HG02840 (cell line): ENCODE measurements around the gene PRRX2.

ENCODE experiments used
- ATAC-seq: cut with Tn5 transposase; IDR thresholded peaks from one replicate; pipeline ENCODE4 v1.9.1; 2021; ENCODE audit warnings: mild to moderate bottlenecking, moderate library complexity, moderate number of reproducible peaks; ENCODE audit not compliant: unreplicated experiment, low FRiP score

Gene PRRX2

GRCh38 chr9:129698254-129698757 lies 32.9 kb downstream of the PRRX2 start:
- no peak for ATAC-seq

- ATAC-seq = no peak
Measured at GRCh38 chr9:129701054-129701453, 35.6 kb downstream of the PRRX2 start.

GRCh38 chr9:129701549-129701948 lies 36.1 kb downstream of the PRRX2 start:
- ATAC-seq = no peak

- ATAC-seq = no peak
Measured at GRCh38 chr9:129702589-129703520, 37.4 kb downstream of the PRRX2 start.

- ATAC-seq = no peak
Measured at GRCh38 chr9:129703667-129704355, 38.4 kb downstream of the PRRX2 start.

- no peak for ATAC-seq
Measured at GRCh38 chr9:129704807-129705206, 39.4 kb downstream of the PRRX2 start.

- no peak for ATAC-seq
Measured at GRCh38 chr9:129708793-129709192, 43.3 kb downstream of the PRRX2 start.

- no peak for ATAC-seq
Measured at GRCh38 chr9:129709438-129710168, 44.2 kb downstream of the PRRX2 start.

- ATAC-seq = no peak
Measured at GRCh38 chr9:129710169-129710453, 44.7 kb downstream of the PRRX2 start.

- ATAC-seq = no peak
Measured at GRCh38 chr9:129712634-129713401, 47.4 kb downstream of the PRRX2 start.

GRCh38 chr9:129713402-129713679 lies 47.9 kb downstream of the PRRX2 start:
- ATAC-seq = no peak

GRCh38 chr9:129714511-129715061 lies 49.1 kb downstream of the PRRX2 start:
- ATAC-seq = no peak

GRCh38 chr9:129716091-129716490 lies 50.6 kb downstream of the PRRX2 start:
- no peak for ATAC-seq

GRCh38 chr9:129717991-129718390 lies 52.5 kb downstream of the PRRX2 start:
- no peak for ATAC-seq

- no peak for ATAC-seq
Measured at GRCh38 chr9:129718647-129719046, 53.2 kb downstream of the PRRX2 start.

- no peak for ATAC-seq
Measured at GRCh38 chr9:129719135-129719534, 53.7 kb downstream of the PRRX2 start.

- ATAC-seq = no peak
Measured at GRCh38 chr9:129720181-129720864, 54.9 kb downstream of the PRRX2 start.

GRCh38 chr9:129720865-129721545 lies 55.6 kb downstream of the PRRX2 start:
- ATAC-seq = no peak

GRCh38 chr9:129722913-129723312 lies 57.5 kb downstream of the PRRX2 start:
- ATAC-seq = no peak
